Fibroblast of skin of scalp (primary cell): ENCODE measurements around the gene NCK2.
"Not testable (repeated sequence)": the region's sequence is repeated elsewhere in the genome, so short reads cannot be mapped to it uniquely, and the experiment has no call there.

Source experiments
- DNase-seq: peaks from one replicate; pipeline ENCODE4 v3.0.0-alpha.2; 2013

The NCK2 gene

DNA sequence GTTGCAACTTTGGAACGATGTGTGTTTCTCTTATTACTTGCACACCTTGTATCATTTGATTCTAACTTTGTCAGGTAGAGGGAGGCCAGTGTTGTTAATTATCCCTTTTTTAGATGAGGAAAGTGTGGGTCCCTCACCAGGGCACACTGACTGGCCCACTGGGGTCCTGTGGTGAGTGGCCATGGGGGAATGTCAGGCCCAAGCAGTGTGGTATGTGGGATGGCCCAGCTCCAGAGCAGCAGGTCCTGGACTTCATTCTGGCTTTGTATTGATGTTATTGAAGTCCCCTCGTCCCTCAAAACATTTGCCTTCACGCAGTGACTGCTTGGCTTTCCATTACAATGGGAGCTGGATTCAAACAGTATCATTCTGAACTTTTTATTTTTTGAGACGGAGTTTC is 11.7 kb downstream of the NCK2 start:
- DNase-seq = no peak

DNA sequence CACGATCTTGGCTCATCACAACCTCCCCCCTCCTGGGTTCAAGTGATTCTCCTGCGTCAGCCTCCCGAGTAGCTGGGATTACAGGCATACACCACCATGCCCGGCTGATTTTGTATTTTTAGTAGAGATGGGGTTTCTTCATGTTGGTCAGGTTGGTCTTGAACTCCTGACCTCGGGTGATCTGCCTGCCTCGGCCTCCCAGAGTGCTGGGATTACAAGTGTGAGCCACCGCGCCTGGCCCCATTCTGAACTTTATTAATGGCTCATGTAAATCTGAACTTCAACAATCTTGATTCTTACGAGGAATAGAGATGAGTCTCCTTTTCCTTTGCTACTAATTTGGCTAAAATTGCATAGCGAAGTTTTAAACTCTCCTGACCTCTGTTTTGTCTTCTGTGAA is 12.2 kb downstream of the NCK2 start:
- DNase-seq = not testable (repeated sequence)

DNA sequence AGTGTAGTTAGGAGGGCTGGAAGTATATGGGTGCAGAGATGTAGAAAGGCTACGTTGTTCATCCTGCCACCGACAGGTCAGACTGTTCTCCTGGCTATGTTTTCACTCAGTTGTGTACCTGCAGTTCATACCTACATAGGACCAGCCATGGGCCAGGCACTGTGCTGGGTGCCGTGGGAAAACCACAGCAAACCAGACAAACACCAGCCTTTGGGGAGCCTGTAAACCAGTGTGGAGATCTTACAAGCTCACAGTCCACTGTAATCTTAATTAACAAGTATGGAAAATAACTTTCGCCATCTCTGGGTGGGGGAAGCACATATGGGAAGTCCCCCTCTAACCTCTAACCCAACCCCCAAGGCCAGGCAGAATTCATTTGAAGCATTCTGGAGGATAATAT is 12.7 kb downstream of the NCK2 start:
- DNase-seq = no peak

DNA sequence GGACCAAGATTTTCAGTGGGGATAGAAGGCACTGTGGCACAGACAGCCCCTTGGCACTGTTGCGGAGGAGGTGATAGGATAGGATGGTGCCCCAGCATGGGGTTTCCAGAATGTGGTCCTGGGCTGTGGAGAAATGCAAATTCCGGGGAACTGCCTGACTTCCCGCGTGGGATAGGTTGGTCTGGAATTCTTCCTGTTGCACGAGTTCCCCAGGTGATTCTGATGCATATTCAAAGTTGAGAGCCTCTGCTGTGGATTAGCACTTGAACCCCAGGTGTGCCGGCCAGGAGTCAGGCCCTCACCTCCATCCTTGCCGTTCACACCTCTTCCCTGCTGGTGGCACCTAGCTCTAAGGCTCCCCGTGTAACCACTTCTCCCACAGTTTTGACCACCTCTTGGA is 15.5 kb downstream of the NCK2 start:
- DNase-seq = no peak

DNA sequence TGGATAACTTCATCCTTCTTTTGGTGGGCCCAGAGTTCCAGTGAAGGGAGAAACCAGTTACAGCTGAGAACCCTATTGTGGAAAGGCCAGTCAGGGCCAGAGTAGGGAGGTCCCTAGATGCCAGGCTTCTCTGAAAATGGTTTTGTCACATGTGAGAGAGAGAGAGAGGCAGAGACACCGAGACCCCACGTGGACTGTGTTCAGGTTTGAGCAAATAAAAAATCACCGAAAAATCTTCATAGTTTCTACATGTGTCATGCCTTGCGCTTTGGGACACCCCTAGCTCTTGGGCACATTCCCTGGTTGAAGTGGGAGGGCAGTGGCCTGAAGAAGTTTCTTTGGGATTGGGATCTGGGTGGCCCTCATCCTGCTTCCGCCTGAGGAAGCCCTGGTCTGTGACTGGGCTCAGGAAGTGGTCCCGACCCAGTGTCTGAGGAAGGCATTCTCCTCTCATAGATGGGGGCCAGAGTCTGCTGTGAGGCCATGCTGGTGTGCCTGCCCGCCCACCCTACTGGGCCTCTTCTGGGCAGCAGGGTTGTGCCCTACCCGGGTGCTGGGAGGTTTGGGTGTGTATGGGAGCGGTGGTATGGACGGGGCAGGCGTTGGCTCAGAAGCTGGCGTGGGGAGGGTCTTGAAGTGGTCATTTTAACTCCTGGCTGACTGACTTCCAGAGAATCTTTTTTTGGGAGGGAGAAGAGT is 16.1 kb downstream of the NCK2 start:
- DNase-seq = no peak

DNA sequence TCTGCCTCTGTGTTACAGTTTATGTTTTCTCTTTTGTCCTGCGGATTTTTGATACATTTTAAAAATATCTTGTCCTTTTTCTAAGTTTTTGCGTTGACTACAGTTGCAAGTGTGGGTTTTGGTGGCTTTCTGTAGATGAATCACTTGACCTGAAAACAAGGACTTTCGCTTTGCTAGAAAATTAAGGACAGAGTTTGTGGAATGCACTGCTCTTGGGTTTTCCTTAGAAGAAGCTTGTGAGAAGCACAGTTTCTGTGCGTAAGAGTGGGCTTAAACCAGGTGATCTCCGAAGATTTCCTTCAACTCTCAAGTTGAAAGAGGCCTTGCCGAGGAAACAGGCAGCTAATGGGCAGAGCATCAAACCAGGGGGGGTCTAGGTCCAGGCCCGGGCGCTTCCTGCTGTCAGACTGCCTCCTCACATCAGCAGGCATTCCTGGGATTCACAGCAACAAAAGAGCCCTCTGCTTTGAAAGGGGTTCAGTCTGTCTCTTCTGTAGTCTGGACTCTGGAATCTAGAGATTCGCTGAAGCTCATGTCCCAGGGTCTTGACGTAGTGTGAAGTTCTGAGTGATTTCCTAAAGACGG is 17.3 kb downstream of the NCK2 start:
- peak; percentile 28 for DNase-seq

DNA sequence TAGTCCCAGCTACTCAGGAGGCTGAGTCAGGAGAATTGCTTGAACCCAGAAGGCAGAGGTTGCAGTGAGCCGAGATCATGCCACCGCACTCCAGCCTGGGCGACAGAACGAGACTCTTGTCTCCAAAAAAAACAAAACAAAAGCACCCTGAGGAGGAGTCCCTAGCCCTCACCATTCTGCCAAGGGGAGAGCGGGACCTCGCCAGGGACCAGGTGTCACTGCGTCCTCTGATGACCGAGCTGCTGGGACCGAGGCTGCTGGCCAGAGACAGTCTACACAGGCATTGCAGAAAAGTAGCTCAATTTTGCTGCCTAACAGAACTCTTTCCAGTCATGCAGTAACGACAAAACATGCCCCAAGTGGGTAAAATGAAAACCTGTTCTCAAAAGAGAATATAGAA is 18.4 kb downstream of the NCK2 start:
- no peak for DNase-seq

DNA sequence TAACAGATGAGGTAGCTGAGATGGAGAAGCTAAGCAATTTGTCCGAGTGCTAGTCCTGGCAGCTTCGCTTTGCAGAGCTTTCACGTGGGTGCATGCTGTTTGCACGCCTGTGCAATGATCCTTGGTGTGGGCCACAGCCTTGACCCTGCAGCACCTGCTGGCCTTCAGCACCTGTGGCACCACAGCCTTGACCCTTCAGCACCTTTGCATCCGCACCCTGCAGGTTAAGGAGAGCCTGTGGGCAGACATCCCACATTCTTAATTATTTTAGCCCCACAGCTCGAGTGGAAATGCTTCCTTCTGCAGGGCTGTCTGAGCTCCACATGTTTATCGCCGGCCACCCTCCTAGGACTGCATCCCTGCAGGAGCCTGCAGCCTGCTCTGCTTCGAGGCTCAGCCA is 19.3 kb downstream of the NCK2 start:
- no peak for DNase-seq

DNA sequence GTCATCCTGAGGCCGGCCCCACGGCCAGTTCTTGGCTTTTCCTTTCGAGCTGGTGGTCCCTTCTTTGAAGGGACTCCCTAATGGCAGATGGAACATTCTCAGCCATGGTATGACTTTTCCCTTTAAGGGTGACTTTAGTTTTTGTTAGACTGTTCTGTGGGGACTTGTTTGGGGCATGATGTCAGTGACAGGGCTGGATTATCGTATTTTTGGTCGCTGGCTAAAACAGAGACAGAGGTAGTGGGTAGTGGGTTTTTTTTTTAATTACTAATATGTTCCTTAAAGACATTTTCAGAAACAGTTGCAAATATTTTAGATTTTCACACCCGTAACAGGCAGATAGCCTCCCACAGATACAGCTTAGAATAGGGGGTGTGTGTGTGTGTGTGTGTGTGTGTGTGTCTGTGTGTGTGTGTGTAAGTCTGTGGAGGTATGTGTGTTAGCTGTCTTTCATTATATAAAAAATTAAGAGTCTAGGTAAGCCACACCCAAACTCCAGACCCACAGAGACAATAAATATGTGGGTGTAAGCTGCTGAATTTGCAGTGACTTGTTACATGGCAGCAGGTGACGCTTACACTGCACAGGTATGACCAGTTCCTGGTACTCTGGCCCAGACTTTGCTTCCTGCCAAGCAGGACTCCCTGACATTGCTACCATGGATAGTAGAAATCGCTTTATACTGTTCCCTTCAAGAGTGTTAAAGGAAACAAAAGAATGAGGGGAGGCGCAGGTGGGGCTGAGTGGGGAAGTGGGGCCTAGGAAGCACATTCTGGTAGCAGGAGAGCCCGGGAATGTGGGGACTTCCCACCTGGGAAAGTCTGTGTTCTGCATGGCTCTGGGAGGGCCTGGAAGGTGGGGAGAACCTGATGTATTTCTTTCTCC is 20.9 kb downstream of the NCK2 start:
- DNase-seq = no peak

DNA sequence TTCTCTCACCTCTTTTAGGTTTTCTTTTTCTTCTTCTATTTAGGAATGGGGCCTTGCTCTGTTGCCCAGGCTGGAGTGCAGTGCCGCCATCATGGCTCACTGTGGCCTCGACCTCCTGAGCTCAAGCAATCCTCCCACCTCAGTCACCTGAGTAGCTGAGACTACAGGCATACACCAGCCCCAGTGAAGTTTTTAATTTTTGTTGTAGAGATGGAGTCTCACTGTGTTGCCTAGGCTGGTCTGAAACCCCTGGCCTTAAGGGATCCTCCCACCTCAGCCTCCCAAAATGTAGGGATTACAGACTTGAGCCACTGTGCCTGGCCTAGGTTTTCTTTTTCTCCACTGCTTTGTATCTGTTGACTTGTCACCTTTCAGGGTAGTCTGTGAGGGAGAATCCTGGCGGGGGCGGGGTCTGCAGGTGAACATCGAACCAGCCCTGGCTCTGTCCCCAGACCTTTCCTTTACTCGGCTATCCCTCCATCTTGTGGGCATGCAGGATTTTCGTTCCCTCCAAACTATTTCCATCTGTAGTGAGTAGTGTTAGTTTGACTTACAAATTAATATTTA is 21.7 kb downstream of the NCK2 start:
- DNase-seq = no peak

DNA sequence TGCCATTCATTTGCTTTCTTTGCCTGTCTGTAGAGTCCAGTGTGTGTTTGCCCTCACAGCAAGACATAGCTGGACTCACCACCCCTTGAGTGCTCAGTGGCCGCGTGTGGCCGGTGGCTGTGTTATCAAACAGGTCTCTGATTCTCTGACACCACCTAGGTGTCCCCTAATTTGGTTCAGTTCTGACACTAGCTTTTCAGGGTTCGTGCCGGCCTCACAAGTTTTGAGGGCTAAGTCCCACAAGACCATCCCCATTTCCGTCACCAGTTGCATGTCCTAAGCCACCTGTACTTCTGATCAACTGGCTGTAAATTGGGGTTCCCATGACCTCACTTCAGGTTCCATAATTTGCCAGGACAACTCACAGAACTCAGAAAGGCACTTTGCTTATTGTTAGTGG is 23.5 kb downstream of the NCK2 start:
- no peak for DNase-seq

DNA sequence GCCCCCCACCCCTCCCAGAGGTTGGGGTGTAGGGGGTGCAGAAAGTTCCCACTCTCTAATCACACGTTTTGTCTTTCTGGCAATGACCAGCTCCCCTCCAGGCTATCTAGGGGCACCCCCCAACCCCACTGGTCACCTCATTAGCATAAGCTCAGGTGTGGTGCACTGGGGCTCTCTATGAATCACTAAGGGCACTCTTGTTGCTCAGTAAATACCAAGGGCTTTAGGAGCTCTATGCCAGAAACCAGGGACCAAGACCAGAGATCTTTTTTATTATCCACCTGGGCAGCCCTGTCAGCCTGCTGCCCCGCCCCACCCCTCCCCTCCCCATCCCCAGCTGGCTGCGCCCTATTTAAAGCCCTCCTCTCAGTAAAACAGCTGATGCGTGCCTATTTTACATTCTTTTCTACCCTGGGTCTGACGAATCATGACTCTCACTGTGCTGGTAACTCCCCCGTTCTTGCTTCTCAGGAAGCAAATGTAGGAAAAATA is 24.3 kb downstream of the NCK2 start:
- no peak for DNase-seq

DNA sequence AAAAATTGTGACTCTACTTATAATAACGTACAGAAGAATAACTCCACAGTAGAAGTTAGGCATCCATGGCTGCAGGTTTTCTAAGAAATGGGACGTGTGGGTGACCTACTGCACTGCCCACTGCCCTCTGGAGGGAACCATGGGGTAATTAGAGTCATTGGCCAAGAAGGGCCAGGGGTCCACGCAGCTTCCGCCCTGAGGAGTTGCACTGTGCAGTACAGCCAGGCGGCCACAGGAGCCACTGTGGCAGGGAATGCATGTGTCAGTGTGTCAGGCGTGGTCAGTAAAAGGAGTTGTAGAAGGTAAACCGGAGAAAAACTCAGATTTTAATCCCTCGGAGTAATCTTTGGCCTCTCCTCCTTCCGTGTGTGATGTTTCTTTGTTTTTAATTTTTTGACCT is 24.8 kb downstream of the NCK2 start:
- no peak for DNase-seq

DNA sequence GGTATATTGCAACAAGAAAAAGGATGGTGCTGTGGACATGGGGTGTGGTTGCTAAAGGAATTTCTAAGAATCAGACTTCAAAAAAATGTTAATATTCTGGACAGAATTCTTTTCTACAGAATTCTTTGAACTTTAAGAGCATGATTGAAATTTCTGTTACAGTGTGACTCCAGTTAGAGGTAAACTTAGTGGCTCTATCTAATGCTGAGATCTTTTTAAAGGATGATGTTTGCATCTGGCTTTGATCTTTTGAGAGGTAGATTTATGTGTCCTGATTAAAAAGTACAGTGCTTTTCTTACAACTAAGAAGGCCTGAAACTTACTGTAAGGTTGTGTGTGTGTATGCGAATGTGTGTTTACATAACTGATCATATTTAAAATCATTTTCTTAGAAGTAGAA is 25.4 kb downstream of the NCK2 start:
- DNase-seq = no peak

DNA sequence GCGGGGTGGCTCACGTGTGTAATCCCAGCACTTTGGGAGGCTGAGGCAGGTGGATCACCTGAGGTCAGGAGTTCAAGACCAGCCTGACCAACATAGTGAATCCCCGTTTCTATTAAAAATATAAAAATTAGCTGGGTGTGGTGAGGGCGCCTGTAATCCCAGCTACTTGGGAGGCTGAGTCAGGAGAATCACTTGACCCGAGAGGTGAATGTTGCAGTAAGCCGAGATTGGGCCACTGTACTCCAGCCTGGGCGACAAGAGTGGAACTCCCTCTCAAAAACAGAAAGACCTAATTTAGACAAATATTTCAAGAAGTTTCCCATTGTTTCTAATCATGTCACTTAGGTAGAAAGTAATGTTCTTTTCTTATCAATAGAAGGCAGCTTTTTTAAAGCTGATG is 26.6 kb downstream of the NCK2 start:
- DNase-seq = not testable (repeated sequence)

DNA sequence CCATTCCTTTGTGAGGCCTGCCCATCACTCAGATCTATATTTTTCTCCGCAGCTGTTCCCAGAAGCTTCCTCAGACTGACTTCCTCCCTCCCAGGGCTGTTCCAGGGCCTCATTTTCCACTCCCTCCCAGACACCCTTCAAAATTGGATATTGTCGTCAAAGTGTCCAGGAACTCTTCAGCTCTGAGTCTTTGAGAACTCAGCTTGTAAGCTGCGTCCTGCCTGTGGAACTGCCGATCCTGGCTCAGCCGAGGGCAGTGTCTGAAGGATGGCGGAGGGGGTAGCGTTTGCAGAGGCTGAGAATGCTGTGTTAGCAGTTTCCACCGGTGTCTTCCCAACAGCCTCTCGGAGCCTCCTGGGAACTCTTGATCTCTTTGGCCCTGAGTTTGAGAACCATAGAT is 27.1 kb downstream of the NCK2 start:
- no peak for DNase-seq

DNA sequence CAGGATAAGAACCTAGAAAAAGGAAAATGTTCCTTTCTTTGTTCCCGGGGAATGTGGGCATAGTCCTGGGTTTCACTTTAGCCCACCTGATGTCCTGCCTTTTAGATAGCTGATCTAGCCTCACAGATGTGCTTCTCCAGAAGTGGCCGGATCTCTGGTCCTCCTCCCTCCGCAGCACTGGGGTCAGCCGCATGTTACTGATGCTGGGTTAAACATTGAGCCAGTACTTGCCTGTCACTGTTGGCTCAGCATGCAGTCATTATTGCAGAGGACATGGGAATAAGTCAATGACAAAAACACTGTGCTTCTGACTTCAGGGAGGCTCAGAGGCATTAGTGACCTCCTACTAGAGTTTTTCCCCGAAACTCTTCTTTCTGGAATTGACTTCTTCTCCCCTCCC is 27.6 kb downstream of the NCK2 start:
- DNase-seq = no peak

DNA sequence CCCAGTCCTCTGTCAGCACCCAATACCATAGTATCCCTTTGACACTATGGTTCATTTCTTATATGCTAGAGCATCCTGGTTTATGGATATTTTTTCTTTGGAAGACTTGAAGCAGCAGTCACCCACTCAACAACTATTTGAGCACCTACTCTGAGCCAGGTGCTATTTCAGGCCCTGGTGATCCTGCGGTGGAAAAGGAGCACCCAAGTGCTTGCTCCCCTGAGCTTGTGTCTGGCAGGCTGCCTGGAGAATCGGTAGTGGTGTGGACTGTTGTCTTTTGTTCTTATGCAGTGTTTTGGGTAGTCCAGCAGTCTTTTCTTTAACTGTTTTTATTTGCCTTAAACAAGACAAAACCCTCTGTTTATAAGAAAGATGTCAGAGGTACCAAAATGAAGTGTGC is 28.9 kb downstream of the NCK2 start:
- no peak for DNase-seq

DNA sequence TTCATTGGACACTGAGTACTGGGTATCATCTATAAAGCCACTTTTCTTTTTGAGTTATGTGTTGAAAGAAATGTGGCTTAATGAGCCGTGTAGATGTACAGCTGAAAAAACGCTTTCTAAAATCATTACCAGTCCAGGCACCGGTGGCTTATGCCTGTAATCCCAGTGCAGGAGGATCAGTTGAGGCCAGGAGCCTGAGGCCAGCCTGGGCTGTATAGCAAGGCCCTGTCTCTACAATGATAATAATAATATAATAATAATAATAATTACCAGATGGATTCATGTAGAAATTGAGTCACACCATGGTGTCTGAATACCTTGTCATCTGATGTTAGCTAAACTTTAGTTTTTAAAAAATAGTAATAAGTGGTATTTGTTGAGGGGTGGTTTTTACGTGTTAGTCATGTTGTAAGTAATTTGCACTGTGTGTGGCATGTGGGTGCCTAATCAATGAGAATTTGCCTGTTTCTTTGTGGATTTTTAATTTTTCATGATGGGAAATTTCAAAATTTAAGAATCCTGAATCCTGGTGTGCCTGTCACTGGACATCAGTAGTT is 30.1 kb downstream of the NCK2 start:
- no peak for DNase-seq

DNA sequence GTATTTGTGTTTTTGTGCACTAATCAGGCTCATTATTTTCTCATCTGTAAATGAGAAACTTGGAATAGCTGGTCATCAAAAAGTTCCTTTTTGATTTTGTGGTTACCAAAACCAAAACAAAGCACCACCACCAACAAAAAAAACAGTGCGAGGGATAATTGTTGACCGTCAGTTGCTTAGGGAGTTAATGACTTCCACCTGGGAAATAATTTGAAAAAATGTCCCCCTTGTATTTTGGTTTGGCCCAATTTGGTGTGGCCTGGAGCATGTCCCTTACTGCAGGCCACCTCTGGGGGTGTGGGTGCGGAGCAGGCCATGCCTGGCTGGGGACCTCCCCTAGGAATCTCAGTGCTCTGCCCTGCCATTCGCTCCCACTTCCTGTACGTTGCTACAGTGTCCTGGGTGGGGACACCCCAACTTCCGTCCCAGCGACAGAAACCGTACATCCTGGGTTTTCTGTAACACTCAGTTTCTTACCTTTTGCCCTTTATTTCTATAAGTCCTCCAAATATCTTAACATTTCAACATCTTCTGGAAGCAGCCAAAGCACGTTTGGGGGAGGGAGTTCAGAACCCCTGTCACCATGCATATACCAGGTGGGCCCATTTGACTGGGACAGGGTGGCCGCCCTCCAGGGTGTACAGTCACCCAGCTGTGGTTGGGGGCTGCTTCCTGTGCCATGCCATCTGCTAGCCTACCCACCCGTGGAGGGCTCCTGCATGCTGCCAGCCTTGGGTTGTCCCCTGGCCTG is 31.3 kb downstream of the NCK2 start:
- DNase-seq = no peak

DNA sequence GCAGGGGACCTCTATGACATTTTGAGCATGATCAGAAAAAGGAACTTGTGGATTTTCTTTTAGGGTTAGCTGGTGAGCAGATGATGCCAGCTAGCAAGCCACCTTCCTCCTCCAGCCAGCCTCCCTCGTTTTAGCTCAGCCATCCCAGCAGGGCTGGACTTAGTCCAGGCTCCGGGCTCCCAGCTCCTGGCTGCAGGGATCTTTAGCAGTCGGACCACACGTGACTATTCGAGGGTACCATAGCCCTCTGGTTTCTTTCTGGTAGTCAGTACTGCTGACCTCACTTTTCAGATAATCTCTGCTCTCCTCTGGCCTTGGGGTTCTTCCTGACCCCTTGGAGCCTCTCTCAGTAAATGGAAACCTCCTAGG is 31.8 kb downstream of the NCK2 start:
- DNase-seq = no peak

DNA sequence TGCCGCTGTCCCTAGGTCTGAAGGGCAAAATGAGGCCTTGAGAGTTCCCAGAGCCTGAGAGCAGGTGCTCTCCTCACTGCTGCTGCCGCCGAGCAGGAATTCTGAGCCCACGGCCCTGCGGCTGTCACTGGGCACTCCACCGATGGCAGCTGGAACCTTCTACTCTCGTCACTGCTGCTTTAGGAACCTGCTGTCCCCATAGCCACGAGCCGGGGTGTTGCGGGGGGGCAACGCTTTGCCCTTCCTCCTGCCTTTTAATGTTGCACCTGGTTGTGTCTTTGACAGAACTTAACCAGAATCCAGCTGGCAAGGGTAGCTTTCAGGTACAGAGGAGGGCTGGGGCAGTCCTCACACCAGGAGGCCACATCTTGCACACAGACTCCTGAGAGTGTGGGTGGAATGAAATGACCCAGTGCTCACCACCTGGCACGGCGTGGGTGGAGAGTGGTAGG is 32.3 kb downstream of the NCK2 start:
- DNase-seq = no peak
